Right lung (tissue), 10 donors: ENCODE measurements around the gene SLC16A11. TPM values are rescaled to one million over a fixed set of nuclear protein-coding genes. Genes with fewer than 3 reads are reported as not detected.
"Not testable (repeated sequence)": the region's sequence is repeated elsewhere in the genome, so short reads cannot be mapped to it uniquely, and the experiment has no call there.

Experiments
- DNase-seq, 2 donors: peaks; one replicate each; pipeline ENCODE4 v3.0.0-alpha.2; 2013
- long read RNA-seq, 8 donors: transcript quantifications; one replicate each; lab custom pipeline, GENCODE V29; 2026
- polyA plus RNA-seq, 5 donors: library from polyadenylated mRNA; unstranded; fragments of 120-200 nt; gene quantifications; one replicate each; pipeline versions ENCODE4 v1.2.1 to v1.2.3, GENCODE V29; 2013; ENCODE audit warnings: inconsistent platforms in 1 of 5, low replicate concordance in 1 of 5; ENCODE audit not compliant: insufficient read length in 5 of 5, insufficient read depth in 1 of 5

SLC16A11 gene
- polyA plus RNA-seq, result 1 to 10 TPM in 3 of 5 donors, under 1 TPM in 2; 0.42 to 1.6 (median 1.2) TPM
- long read RNA-seq, donor 1, result 0 reads
- long read RNA-seq, donor 2, result 0 reads
- long read RNA-seq, donor 3, result 0 reads
- long read RNA-seq, donor 4, result 0 reads
- long read RNA-seq, donor 5, result 0 reads
- long read RNA-seq, donor 6, result 0 reads
- long read RNA-seq, donor 7, result 0 reads
- long read RNA-seq, donor 8, result 0 reads

DNA sequence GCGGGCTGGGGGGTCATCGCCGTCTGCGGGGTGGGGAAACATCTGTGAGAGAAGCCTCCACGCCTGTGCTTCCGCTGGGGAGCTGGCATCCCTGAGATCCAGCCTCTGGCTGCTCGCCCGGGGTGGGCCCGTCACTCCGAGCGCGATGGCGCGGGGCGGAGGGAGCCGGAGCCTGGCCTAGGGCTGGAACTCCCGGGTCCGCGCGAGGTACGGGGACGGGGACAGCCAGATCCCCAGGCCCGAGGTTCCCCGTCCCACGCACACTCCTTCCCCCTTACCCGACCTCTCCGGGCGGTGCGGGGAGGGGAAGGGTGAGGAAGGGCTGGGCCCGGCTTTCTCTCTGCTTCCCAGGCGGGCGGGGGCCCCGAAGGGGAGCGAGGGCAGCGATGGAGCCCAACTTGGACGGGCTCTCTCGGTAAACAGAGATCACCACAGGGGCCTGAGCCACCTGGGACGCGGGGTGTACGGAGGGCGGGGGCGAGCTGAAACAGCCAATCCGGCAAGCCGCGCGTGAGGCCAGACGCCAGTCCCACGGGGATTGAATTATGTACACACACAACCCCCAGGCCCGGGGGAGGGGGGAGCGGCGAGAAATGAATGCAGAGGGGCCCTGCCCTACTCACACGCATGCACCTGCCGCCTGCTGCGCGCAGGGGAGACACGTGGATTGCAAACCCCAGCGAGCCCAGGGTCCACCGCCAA, at the start of gene SLC16A11:
SLC16A11 (minus strand) TSS at position 596 of the 702 bp plus-strand sequence; CDS start at position 17, 579 bp downstream.
- DNase-seq, result no peak

GRCh38 chr17:7091311-7092005, 47.6 kb upstream of the SLC16A11 start:
- not testable (repeated sequence) for DNase-seq

DNA sequence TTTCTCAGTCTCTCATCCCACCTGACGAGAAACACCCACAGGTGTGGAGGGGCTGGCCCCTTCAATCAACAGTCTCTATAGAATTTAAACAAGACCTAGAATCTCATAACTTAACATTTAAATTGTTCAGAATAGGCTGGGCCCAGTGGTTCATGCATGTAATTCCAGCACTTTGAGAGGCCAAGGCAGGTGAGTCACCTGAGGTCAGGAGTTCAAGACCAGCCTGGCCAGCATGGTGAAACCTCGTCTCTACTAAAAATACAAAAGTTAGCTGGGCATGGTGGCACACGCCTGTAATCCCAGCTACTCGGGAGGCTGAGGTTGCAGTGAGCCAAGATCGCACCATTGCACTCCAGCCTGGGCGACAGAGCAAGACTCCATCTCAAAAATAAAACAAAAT, 45.7 kb upstream of the SLC16A11 start:
- DNase-seq, result not testable (repeated sequence)

- DNase-seq, result not testable (repeated sequence)
These were observed 44.5 kb upstream of the SLC16A11 start for GRCh38 chr17:7088442-7088841.

DNA sequence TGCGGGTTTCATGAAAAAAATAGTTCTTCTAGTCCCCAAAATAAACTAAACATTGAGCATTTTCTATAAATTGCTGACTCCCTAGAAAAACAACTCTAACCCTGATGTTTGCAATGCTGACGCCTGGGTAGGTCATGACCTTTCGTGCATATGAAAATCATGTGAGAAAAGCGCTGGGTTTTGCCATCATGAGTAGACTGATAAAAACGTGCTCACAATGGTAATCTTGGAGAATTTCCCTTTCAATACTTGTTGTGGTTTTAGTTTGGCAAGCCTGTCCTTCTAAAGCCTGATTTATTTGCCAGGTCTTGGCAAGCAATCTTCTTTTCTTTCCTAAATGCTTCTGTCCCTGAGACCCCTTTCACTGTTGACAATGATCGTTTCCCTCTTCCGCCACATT, 40.2 kb upstream of the SLC16A11 start:
- no peak for DNase-seq

GRCh38 chr17:7083592-7083991, 39.7 kb upstream of the SLC16A11 start:
- no peak for DNase-seq

DNA sequence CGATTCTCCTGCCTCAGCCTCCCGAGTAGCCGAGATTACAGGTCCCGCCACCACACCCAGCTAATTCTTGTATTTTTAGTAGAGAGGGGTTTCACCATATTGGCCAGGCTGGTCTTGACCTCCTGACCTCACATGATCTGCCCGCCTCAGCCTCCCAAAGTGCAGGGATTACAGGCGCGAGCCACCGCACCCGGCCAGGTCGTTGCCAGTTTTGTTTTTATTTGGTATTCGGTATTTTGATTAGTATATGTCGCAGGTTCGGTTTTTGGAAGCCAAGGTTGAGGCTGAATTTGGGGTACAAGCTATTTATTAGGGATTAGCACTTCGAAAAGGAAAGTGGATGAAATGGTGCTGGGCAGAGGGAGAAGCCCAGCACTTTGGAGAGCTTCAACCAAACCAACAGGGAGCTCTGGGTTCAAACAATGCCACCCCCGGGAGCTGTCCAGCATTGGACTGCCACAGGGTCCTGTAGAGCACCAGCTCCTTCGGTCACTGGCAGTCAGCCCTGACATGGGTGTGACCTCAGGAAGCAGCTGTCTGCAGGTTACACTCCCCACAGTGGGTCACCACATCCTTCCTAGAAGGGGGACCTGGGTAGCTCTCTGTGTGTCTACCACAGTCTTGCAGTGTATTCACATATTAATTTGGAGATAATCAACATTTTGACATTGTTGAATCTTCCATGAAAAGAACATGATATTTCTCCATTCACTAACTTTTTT, 37.6 kb upstream of the SLC16A11 start:
- DNase-seq, result no peak

DNA sequence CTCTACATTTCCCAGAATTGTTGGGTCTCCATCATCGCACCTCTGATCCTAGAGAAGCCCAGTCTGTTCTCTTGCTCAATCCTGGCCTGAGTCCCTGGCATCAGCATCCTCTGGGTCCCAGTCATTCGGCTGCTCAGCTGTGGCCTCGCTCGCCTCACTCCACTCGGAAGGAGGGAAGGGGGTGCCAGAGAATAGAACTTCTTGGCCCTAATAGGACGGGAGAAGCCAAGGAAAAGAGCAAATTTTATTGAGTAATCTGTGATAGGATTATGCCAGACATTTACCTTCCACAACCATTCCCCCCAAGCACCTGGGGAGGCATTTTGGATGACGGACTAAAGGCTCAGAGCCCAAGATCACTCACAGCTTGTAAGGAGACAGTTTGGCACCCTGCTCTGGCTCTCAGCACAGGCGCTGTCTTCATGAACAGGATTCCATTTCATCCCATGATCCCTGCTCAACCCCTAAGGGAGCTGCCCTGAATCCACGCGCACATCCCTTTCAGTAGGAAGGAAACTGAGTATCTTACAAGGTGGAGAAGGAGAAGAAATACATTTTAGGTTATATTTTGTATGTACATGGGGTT, 36.7 kb upstream of the SLC16A11 start:
- DNase-seq, result peak in 1 of 2 donors; percentile 7

DNA sequence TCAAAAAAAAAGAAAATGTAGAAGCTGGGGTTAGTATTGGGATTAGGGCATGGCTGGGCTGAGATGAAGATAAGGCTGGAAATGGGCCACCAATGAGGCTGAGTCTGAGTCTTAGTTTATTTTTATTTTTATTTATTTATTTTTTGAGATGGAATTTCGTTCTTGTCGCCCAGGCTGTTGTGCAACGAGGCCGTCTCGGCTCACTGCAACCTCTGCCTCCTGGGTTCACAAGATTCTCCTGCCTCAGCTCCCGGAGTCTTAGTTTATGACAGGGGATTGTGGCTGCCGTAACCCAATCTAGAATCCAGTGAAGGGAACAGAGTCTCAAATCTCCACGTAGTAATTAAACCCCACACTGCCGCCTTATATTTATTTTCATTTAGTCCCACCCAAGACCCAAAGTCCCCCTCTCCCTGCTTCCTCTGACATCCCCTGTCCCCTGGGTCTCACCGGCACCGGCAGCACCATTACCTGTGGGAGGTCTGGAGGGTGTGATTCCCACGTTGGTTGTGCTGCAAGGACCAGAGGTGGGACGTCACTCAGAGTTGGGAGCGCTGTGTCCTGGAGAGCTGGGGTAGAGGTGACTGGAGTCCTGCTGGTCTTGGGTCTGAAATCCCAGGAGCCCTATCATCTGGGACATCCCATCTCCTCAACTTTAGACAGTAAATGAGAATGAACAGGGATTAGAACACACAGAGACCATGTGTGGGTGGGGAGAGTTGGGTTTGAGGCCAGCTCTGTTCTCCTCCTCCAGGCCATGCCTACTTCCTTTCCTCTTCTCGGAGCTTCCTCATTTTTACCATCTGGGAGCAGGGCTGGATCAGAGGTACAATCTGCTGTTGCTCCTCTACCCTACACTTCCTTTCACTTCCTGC, 35.9 kb upstream of the SLC16A11 start, which contains the start of gene CLEC10A:
CLEC10A (minus strand) TSS at position 671 of the 875 bp plus-strand sequence. CDS start 1,439 bp downstream, outside the sequence.
- DNase-seq, result no peak

DNA sequence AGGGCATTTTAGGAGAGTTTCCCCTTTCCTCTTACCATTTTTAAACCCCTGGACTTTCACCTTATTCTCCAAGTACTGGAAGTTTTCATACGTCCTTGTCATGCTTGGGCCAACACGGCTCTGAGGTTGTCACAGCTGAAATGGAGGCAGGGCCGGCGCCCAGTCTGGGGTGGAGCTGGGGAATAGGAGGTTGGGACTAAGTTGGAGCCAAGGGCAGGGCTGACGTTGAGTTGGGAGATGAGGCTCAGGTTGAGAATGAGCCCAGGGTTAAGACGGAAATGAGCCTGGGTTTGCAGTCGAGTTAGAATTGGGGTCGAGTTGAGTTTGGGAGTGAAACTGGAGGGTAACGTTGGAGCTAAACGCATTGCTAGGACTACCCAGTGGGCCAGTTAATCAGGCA, 34.8 kb upstream of the SLC16A11 start:
- DNase-seq, result no peak

DNA sequence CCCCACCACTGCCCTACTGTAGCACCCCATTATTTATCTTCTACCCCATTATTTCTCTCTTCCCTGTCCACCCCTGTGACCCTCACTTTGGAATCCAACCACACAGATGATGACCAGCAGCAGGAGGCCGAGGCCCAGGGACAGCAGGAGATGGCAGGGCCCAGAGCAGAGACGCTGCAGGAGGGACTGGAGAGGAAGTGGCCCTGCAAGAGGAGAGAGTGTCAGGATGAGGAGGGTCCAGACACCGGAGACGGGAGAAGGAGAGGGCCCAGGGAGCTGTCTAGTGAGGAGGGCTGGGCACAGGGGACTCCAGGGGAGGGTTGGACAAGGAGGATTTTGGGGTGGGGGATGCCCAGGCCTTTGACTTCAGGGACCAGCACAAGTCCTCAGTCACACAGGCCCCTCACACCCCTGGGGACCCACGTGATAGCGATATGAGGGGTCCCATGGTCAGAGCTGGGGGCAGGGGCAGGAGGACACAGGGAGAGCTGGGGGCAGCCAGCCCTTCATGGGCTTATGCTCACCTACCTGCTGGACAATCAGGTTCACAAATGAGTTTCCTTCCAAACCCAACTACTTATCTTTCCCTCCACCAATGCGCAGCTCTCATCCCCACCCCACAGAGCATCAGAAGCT, 34.1 kb upstream of the SLC16A11 start:
- no peak for DNase-seq

DNA sequence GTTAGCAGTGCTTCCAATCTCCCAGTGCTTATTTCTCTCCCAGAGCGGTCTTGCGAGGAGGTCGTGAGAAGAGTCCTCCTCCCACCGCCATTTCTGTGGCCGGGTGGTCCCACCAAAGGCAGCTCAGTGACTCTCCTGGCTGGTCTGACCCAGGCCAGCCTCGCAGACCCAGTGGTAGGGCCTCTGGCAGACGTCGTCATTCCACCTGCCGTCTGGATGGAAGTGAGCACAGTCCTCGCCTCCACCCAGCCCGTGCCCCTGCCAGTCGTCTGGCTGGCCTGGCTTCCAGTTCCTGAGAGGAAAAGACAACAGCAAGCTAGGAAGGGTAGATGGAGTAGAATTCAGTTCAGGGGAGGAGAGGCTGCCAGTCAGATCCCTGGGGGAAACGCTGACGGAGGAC, 31.0 kb upstream of the SLC16A11 start:
- DNase-seq, result no peak

GRCh38 chr17:7072406-7072805, 28.5 kb upstream of the SLC16A11 start:
- no peak for DNase-seq

GRCh38 chr17:7070712-7071111, 26.8 kb upstream of the SLC16A11 start:
- no peak for DNase-seq

DNA sequence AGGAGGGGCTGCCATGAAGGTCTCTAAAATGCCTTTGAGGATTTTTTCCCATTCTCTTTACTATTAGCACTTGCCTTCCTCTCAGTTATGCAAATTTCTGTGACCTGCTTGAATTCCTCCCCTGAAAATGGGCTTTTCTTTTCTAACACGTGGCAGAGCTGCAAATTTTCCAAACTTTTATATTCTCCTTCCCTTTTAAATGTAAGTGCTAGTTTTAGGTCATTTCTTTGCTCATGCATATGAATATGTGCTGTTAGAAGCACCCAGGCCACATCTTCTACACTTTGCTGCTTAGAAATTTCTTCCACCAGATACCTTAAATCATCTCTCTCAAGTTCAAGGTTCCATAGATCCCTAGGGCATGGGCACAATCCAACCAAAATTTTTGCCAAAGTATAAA, 24.4 kb upstream of the SLC16A11 start:
- DNase-seq, result no peak

GRCh38 chr17:7067198-7067597, 23.3 kb upstream of the SLC16A11 start:
- no peak for DNase-seq

DNA sequence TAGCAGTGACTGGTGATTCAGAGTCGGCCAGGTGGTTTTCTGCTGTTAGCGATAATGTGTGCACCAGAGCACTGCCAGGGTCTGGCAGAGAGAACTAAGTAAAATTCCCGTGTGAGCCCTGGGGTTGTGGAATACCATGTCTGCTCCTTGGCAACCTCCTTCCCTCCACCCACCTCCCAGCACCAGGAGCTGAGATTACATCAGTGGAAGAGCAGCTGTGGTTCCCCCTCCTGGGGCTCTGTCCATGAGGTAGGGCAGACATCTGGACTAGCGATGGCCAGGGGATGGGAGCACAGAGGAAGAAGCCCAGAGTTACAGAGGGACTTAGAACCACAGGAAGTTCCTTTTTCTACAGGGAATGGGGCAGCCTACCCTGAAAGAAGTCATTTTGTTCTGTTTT, 20.4 kb upstream of the SLC16A11 start:
- DNase-seq, result no peak

DNA sequence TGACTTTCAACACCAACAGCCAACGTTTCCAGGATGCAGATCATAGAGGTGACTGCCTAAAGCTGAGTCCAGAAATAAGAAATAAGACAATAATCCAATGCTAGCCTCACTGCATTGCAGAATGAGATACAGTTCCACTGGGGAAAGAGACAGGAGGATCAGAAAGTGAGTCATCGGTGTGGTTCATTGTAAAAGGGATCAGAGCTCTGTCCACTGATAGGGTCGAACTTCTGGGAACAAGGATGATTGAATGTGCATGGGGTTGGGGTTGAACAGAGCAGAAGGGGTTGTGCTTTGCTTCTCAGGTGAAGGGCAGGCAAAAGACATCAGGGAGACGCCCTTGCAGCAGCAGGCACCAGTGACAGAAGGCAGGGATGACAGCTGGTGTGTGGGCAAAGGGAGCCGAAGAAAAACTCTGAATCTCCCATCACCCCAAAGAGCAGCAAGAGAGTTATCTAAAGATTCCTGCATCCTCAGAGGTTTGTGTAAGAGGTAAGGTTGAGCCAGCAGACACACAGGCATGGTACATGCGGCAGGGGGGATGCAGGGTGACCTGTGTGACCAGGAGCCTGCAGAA, 19.7 kb upstream of the SLC16A11 start:
- DNase-seq, result no peak

DNA sequence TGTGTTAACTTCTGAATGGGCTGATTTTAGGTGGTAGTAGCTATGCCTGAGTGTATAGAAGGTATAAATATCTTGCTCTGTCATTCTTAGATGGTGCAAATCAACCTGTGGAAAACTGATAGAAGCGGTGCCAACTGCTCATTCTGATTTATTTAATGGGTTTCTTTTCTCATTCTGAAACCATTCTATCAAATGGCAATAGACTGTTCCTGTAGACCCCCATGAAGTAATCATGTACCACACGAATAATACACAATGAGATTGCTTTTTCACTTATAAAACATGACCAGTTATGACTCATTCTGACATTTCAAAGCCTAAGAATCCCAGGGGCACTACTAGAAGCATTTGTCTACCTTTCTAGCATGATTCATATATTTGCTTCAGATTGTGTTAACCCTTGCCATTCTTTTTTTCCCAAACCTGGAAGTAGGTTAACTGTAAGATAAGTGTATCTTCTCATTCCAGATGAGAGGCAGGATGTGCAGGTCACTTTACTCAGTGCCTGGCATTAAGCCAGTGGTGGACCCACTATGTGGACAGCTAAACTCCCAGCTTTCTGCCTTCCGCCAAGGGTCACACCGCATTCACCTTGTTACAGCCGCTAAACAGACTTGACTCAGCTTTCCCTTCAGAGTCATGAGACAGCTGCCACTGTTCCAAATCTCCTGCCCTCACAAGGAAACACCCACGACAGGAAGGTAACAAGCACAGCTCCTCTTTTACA, 16.4 kb upstream of the SLC16A11 start:
- DNase-seq, result no peak
